ENCODE results near the gene TCERG1L. TPM values are rescaled to one million over a fixed set of nuclear protein-coding genes. Genes with fewer than 3 reads are reported as not detected.

The TCERG1L gene
- total RNA-seq, 1 experiment from 2014 or later: 0.05 TPM

GRCh38 chr10:131053192-131053591, 258.3 kb downstream of the TCERG1L start:
- no peak for DNase-seq (ENCODE audit: low read depth, low spot score)

DNA sequence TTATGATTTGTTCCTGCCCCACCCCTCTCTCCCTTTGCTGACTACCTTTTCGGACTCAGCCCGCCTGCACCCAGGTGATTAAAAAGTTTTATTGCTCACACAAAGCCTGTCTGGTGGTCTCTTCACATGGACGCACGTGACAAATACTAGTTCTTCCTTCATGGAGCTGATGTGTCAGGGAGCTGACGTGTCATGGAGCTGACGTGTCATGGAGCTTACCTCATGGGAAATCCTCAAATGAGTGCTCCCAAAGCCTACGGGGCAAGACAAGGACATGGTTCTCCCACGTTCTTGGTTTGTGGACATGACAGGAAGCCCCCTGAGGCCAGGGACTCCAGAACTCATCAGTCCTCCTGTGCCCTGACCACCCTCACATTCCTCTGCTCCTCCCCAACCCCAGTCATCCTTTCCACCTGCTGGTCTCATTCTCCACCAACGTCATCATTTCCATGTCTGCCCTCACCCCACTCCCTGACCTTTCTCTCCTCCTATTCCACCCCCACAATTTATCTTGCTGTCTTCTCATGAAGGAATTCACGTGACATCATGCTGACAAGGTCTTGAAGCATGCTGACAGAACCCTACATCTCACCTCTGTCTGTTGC, 261.3 kb downstream of the TCERG1L start:
- DNase-seq (ENCODE audit: low read depth, low spot score): no peak
- in situ Hi-C loops (cut with HindIII; ENCODE audit: low pct_unique_long_range_greater_than_20kb, low sequenced_read_pairs): no loop called here

More at GRCh38 chr10:131053192-131053591, 258.3 kb downstream of the TCERG1L start:
- in situ Hi-C loops (cut with HindIII; ENCODE audit: low pct_unique_long_range_greater_than_20kb, low sequenced_read_pairs): no loop called here

DNA sequence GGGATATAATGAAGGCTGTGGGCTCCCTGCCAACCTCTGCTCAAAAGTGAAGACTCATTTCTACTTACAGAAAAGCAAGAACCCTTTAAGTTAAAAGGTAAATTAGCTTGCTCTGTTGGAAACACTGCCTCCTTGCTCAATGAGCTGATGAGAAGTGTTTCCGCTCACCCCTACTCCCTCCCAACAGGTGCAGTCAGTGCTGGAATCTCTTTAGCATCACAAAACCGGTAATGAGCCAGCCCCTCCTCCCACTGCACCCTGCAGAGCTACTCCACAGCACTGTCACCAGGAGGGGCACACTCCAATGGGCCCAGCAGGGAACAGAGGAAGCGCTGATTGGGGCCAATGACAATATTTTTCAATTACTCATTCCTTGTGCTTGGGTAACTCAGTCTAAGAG, 262.5 kb downstream of the TCERG1L start:
- in situ Hi-C loops (cut with HindIII; ENCODE audit: low pct_unique_long_range_greater_than_20kb, low sequenced_read_pairs): no loop called here
- DNase-seq (ENCODE audit: low read depth, low spot score): no peak

- in situ Hi-C loops (cut with HindIII; ENCODE audit: low pct_unique_long_range_greater_than_20kb, low sequenced_read_pairs): no loop called here
Observed at GRCh38 chr10:131048606-131049005, 262.9 kb downstream of the TCERG1L start.

DNA sequence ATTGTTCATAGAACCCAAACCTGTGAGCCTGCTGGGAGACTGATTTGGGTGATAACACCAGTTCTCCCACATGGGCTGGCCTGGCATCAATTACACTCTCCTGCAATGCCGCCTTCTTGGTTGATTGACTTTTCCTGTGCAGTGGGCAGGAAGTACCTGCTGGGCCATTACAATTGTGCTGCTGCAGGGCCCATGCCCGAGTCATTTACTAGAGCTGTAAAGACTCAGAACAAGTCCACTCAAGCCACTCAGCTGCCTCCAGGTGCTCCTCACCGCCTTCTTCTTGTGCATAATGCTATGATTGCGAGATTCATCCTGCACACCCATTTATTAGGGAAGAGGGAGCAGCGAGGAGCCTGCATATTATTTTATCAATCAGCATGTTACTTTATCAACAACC, 264.0 kb downstream of the TCERG1L start:
- DNase-seq (ENCODE audit: low read depth, low spot score): no peak
- in situ Hi-C loops (cut with HindIII; ENCODE audit: low pct_unique_long_range_greater_than_20kb, low sequenced_read_pairs): no loop called here

More at GRCh38 chr10:131048606-131049005, 262.9 kb downstream of the TCERG1L start:
- DNase-seq (ENCODE audit: low read depth, low spot score): no peak

DNA sequence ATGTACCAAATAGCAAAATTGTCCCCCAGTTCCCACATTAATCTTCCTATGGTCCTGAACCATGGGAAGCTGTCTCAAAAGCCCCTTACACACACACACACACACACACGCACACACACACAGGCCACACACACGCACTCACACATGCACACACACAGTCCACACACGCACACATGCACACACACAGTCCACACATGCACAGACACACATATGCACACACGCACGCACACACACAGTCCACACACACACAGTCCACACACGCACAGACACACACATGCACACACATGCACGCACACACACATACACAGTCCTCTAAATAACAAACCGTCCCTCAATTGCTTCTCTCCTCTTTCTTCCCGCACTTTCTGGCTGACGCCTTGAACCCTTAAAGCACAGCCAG, 265.3 kb downstream of the TCERG1L start:
- no peak for DNase-seq (ENCODE audit: low read depth, low spot score)
- in situ Hi-C loops (cut with HindIII; ENCODE audit: low pct_unique_long_range_greater_than_20kb, low sequenced_read_pairs): no loop called here

- no peak for DNase-seq (ENCODE audit: low read depth, low spot score)
- in situ Hi-C loops (cut with HindIII; ENCODE audit: low pct_unique_long_range_greater_than_20kb, low sequenced_read_pairs): no loop called here
Observed at GRCh38 chr10:131044379-131045111, 267.0 kb downstream of the TCERG1L start.

- no peak for DNase-seq (ENCODE audit: low read depth, low spot score)
- in situ Hi-C loops (cut with HindIII; ENCODE audit: low pct_unique_long_range_greater_than_20kb, low sequenced_read_pairs): no loop called here
Observed at GRCh38 chr10:131043039-131043691, 268.4 kb downstream of the TCERG1L start.
